Adrenal gland (tissue), 12 donors: ENCODE measurements around the gene GSE1. TPM values are rescaled to one million over a fixed set of nuclear protein-coding genes. Genes with fewer than 3 reads are reported as not detected.
A peak's percentile ranks its signal among the peaks of the same experiment; 100 is the strongest.

Experiments
- DNase-seq, 7 donors: peaks; one replicate each; pipeline ENCODE4 v3.0.0-alpha.2; 2019 to 2020
- H3K27ac ChIP-seq, 5 donors: fragments of 200-600 bp; sonication (generic) in 4 of 5; 1 replicate in 3 of 5; 2 replicates in 2 of 5; pipeline versions ENCODE4 v1.5.1 to v1.8.0; 2016 to 2020; ENCODE audit warnings: mild to moderate bottlenecking in 1 of 5
- H3K27me3 ChIP-seq: fragments of 200-600 bp; 2 replicates; pipeline ENCODE4 v1.8.0; 2021
- H3K36me3 ChIP-seq, 2 donors: fragments of 200-600 bp; replicated peaks in 1 of 2; 1 replicate in 1 of 2; 2 replicates in 1 of 2; pipeline versions ENCODE4 v1.5.1 to v1.8.0; 2018 to 2022
- H3K4me1 ChIP-seq, 2 donors: fragments of 200-600 bp; replicated peaks in 1 of 2; 1 replicate in 1 of 2; 2 replicates in 1 of 2; pipeline versions ENCODE4 v1.5.1 to v1.8.0; 2018 to 2021
- H3K4me3 ChIP-seq, 4 donors: fragments of 200-600 bp; sonication (generic) in 3 of 4; one replicate each; pipeline ENCODE4 v1.5.1; 2016 to 2018
- H3K9me3 ChIP-seq, 3 donors: fragments of 200-600 bp; sonication (generic) in 1 of 3; replicated peaks in 1 of 3; 1 replicate in 2 of 3; 2 replicates in 1 of 3; pipeline versions ENCODE4 v1.5.1 to v1.8.0; 2016 to 2021
- CTCF ChIP-seq, 6 experiments: fragments of 450-650 bp in 4 of 6; fragments of 200-600 bp in 2 of 6; sonication (generic) in 1 of 6; IDR thresholded peaks; 1 replicate in 5 of 6; 2 replicates in 1 of 6; pipeline versions ENCODE4 v1.5.1 to v1.8.0; 2016 to 2021; ENCODE audit warnings: antibody characterized with exemption in 6 of 6, mild to moderate bottlenecking in 2 of 6, moderate library complexity in 1 of 6
- POLR2A ChIP-seq, 2 donors: fragments of 450-650 bp; IDR thresholded peaks; one replicate each; pipeline ENCODE4 v1.6.1; 2017; ENCODE audit warnings: antibody characterized with exemption in 2 of 2, mild to moderate bottlenecking in 2 of 2, moderate library complexity in 1 of 2
- WGBS, 4 donors: extraction: QIAGEN DNeasy Blood & Tissue Kit in 2 of 4; methylation state at CpG; one replicate each; pipeline versions ENCODE4 v1.1.5 to v1.1.7; 2013 to 2017; 5-methylcytosine and 5-hydroxymethylcytosine counted together
- intact Hi-C, 2 donors: fragments of 100-400 bp; cut with DNase I; formaldehyde crosslinking; loops; one replicate each; pipeline versions ENCODE4 v1.14.1 to v1.15.0; 2022 to 2023
- polyA plus RNA-seq, 3 donors: library from polyadenylated mRNA; stranded (reverse); fragments of 200-250 nt in 2 of 3; fragments of 350-450 nt in 1 of 3; fragmentation: Illumina TruSeq in 1 of 3; extraction: RNeasy Lipid Tissue Mini Kit (QIAGEN cat#74804) in 1 of 3; gene quantifications; one replicate each; pipeline ENCODE4 v1.2.3, GENCODE V29; 2013 to 2014
- total RNA-seq, 9 donors: library from RNA; depleted of rRNA in 4 of 9; stranded (reverse); fragments of >200 nt in 4 of 9; fragments of 120-200 nt in 1 of 9; fragmentation: NEBNext Ultra II Directional in 1 of 9; extraction: Animal tissue kit (Norgen Biotek cat#: 25700) in 1 of 9; gene quantifications; one replicate each; pipeline versions ENCODE4 v1.1.0 to v1.2.4, GENCODE V29; 2013 to 2023
- donor health status: healthy with polysubstance abuse.
- donor health status: Bipolar disorder and iron deficiency.
- donor health status: DM: yes; HTN: yes; CAD: no.
- donor health status: DM: no; HTN: no; CAD: no.
- donor health status: DM: no; HTN: no; CAD: no.
- donor health status: DM: yes; HTN: yes; CAD: no.

GSE1 gene
- total and polyA plus RNA-seq, 12 donors: 7.8 to 99.9 (median 64.8) TPM

DNA sequence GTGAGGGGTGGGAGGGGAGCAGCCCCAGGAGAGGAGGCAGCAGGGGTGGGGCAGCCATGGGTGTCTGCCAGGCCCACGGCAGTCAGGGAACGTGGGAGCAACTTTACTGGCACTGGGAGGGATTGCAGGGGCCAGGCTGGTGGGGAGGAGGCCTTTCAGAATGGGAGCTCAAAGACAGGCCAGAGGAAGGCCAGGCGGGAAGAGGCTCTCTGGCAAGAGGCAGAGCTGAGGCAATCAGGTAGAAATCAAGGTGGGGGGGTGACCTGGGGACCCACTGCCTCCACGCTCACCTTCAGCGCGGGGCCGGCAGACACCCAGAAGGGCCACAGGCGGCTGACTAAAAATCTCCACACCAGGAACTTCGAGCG, 11.9 kb upstream of the GSE1 start:
- Histone ChIP-seq H3K36me3 (no peaks in the 10 kb centered on the region), H3K27ac (peak overlapping the region in 1 of 5 donors; percentile 73), H3K27me3 (no peaks in the 10 kb centered on the region), H3K9me3 (no peaks in the 10 kb centered on the region), H3K4me1 (peaks cover 7 to 29% of the 10 kb centered on the region in 2 donors), H3K4me3 (no peak overlapping the region)
- WGBS, 4 donors: 85 to 89% (median 87%) methylated on average over 10 of the region's 10 CpGs
- TF ChIP-seq CTCF (IDR thresholded peaks at IDR 0.05) (no peak), POLR2A (IDR thresholded peaks at IDR 0.05) (no peak)
- intact Hi-C loops: loop anchor here in 1 of 2 donors (10.0 kb wide), 1 partner anchor 326 kb away; no protein-coding TSS in a partner anchor
- DNase-seq: no peak

DNA sequence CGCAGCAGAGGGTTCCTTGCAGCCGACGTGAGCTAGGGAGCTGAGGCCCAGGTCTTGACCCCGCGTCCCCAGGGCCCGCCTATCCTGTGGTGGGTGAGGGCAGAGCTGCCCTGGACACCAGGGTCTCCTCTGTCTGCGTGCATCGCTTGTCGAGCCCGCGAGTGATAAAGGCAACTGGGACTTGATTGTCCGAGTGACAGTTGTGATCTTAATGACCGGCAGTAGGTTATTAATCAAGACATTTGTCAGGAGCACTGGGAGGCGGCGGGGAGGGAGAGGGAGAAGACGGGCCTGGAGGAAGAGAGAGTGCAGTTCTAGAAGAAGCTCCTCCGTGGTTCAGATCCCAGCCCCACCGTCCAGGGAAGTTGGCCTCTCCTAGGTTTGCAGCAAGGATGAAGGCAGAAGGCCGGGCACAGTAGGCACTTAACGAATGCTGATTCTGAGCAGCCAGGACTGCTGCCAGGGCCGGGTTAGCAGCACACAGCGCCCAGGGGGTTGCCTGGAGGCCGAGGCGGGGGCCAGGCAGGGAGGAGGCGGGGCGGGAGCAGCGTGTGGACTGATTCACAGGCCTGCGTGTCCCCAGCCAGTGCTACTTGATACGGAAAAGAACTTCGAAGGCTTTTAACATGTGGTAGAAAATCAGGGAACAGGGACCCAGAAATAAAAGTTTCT, 11.3 kb upstream of the GSE1 start:
- Histone ChIP-seq H3K27me3 (no peaks in the 10 kb centered on the region), H3K4me3 (no peak overlapping the region), H3K4me1 (peaks cover 7 to 29% of the 10 kb centered on the region in 2 donors), H3K9me3 (no peaks in the 10 kb centered on the region), H3K36me3 (no peaks in the 10 kb centered on the region), H3K27ac (peak overlapping the region in 2 of 5 donors; percentile 61 to 73)
- 69 to 78% (median 71%) methylated on average over 26 to 30 of the region's 30 CpGs for WGBS, 4 donors
- TF ChIP-seq POLR2A (IDR thresholded peaks at IDR 0.05): no peak
- no peak for TF ChIP-seq CTCF (IDR thresholded peaks at IDR 0.05)
- intact Hi-C loops: loop anchor here in 1 of 2 donors (10.0 kb wide), 1 partner anchor 327 kb away; no protein-coding TSS in a partner anchor
- DNase-seq: peak in 6 of 7 donors; percentile 48 to 76 (median 64)

- no peak for DNase-seq
- no peaks in the 10 kb centered on the region for H3K9me3 ChIP-seq
- no peak overlapping the region for H3K4me3 ChIP-seq
- H3K27me3 ChIP-seq: no peaks in the 10 kb centered on the region
- 67 to 93% (median 76%) methylated on average over 5 to 24 of the region's 24 CpGs for whole genome bisulfite sequencing, 4 donors
- peaks cover 7 to 35% of the 10 kb centered on the region in 2 donors for H3K4me1 ChIP-seq
- H3K36me3 ChIP-seq: no peaks in the 10 kb centered on the region
- H3K27ac ChIP-seq: peak overlapping the region in 2 of 5 donors; percentile 61 to 73
- TF ChIP-seq POLR2A (IDR thresholded peaks at IDR 0.05) (no peak), CTCF (IDR thresholded peaks at IDR 0.05) (no peak)
- intact Hi-C loops: loop anchor here in 1 of 2 donors (10.0 kb wide), 1 partner anchor 328 kb away; no protein-coding TSS in a partner anchor
These were observed 10.5 kb upstream of the GSE1 start for GRCh38 chr16:85602402-85603202.

DNA sequence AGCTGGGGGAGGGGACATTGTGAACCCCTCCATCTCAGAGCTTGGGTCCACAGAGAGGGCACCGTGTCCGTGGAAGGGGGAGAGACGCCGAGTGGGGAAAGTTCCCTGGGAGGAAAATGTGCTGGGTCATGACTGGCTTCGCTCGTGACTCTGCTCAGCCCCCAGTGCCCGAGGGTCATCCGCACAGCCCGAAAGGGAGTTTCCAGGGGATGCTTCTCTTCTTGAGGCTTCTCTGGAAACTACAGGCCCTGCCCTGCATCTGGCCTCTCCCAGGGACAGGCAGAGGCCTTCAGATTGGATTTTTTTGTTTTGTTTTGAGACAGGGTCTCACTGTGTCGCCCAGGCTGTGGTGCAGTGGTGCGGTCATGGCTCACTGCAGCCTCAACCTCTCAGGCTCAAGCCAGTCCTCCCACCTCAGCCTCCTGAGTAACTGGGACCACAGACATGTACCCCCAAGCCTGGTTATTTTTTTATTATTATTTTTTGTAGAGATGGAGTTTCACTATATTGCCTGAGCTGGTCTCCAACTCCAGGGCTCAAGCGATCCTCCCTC, 9.8 kb upstream of the GSE1 start:
- Histone ChIP-seq H3K36me3 (no peaks in the 10 kb centered on the region), H3K4me3 (no peak overlapping the region), H3K9me3 (no peaks in the 10 kb centered on the region), H3K27ac (peak overlapping the region in 2 of 5 donors; percentile 61 to 73), H3K4me1 (peaks cover 7 to 39% of the 10 kb centered on the region in 2 donors), H3K27me3 (no peaks in the 10 kb centered on the region)
- WGBS, 4 donors: 74 to 92% (median 87%) methylated on average over 6 to 12 of the region's 12 CpGs
- no peak for DNase-seq
- TF ChIP-seq CTCF (IDR thresholded peaks at IDR 0.05): no peak
- TF ChIP-seq POLR2A (IDR thresholded peaks at IDR 0.05): no peak
- intact Hi-C loops: loop anchor here in 1 of 2 donors (10.0 kb wide), 1 partner anchor 328 kb away; no protein-coding TSS in a partner anchor
